ENCODE results near the gene CYTH2. TPM values are rescaled to one million over a fixed set of nuclear protein-coding genes. Genes with fewer than 3 reads are reported as not detected.

Gene CYTH2
- total RNA-seq, 1 experiment from 2014 or later, result 103 TPM

DNA sequence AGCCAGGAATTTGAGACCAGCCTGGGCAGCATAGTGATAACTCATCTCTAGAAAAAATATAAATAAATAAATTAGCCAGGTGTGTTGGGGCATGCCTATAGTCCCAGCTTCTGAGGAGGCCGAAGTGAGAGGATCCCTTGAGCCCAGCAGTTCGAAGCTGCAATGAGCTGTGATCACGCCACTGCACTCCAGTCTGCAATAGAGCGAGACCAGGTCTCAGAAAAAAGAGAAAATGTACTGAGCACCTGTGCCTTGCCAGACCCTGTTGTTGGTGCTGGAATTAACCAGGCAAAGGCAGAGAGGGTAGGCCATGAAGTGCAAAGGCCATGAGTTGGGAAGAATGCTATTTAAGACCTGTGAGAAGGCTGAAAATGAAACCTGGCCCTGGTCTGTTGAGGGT, 2.7 kb downstream of the CYTH2 start:
- H2BK12ac ChIP-seq (ENCODE audit: insufficient read length, low read depth, low read length), result no peak overlapping the region
- no peaks in the 10 kb centered on the region for H3K27me3 Mint-ChIP-seq (ENCODE audit: low read depth)
- H2BK120ac ChIP-seq (ENCODE audit: low read depth, low read length, poor library complexity, severe bottlenecking), result no peak overlapping the region
- DNase-seq, result no peak
- H3K23me2 ChIP-seq (ENCODE audit: insufficient read length, low read depth, low read length, poor library complexity, severe bottlenecking), result no peaks in the 10 kb centered on the region
- H3T11ph ChIP-seq (ENCODE audit: low read length), result no peak overlapping the region
- H4K91ac ChIP-seq (ENCODE audit: insufficient read length, low read depth, low read length), result no peak overlapping the region
- no peak overlapping the region for H2AK5ac ChIP-seq (ENCODE audit: insufficient read length, low read length)
- H3K56ac ChIP-seq (ENCODE audit: insufficient read length, low read depth, low read length), result no peak overlapping the region
- H3K27ac Mint-ChIP-seq, result no peak overlapping the region
- no peak overlapping the region for H2BK15ac ChIP-seq (ENCODE audit: low read depth, low read length)
- H3K4me3 Mint-ChIP-seq, result peak overlapping the region in 1 of 2 experiments; percentile 84; a peak in 2 of 5 replicates
- peaks cover 51 to 70% (median 65%) of the 10 kb centered on the region in 3 experiments for H3K36me3 Mint-ChIP-seq (ENCODE audit: insufficient read depth in 1 of 3, low read depth in 3 of 3)
- H3K23ac ChIP-seq (ENCODE audit: insufficient read length, low read depth, low read length), result no peak overlapping the region
- no peak overlapping the region for H3K27ac ChIP-seq (ENCODE audit: insufficient read length, low read depth, low read length)
- no peak overlapping the region for H2BK5ac ChIP-seq (ENCODE audit: insufficient read length, low read length)
- no peak overlapping the region for H3K14ac ChIP-seq (ENCODE audit: insufficient read depth, low read length)
- no peak overlapping the region for H2AFZ ChIP-seq (ENCODE audit: low read length)
- H3K4me1 Mint-ChIP-seq, result peaks cover 6 to 16% of the 10 kb centered on the region in 2 experiments
- H4K8ac ChIP-seq (replicated peaks; ENCODE audit: insufficient read length, low read depth, low read length), result no peak overlapping the region
- no peak overlapping the region for H3K4me2 ChIP-seq (ENCODE audit: insufficient read depth, insufficient read length, low read length)
- no peak overlapping the region for H3K18ac ChIP-seq (ENCODE audit: insufficient read length, low read depth, low read length)
- no peak overlapping the region for H4K5ac ChIP-seq (ENCODE audit: insufficient read length, low read depth, low read length)
- H3K9me3 Mint-ChIP-seq, result no peaks in the 10 kb centered on the region; a peak in 2 of 5 replicates
- no peak overlapping the region for H3K9ac ChIP-seq (ENCODE audit: extremely low read depth, insufficient read length, low read length)
- no peak overlapping the region for H3K4ac ChIP-seq (ENCODE audit: low read depth, low read length)
- H3K4me1 ChIP-seq (ENCODE audit: insufficient read depth, low read length), result no peaks in the 10 kb centered on the region
- no peaks in the 10 kb centered on the region for H3K27me3 ChIP-seq (ENCODE audit: insufficient read depth, low read length)
- no peak overlapping the region for H2BK20ac ChIP-seq (ENCODE audit: low read depth, low read length, poor library complexity, severe bottlenecking)
- WGBS (ENCODE audit: extremely low coverage, insufficient read length, low lambda C conversion rate), result no CpG with 5 or more reads among the region's 4 CpGs
- TF ChIP-seq, protein P1, sequence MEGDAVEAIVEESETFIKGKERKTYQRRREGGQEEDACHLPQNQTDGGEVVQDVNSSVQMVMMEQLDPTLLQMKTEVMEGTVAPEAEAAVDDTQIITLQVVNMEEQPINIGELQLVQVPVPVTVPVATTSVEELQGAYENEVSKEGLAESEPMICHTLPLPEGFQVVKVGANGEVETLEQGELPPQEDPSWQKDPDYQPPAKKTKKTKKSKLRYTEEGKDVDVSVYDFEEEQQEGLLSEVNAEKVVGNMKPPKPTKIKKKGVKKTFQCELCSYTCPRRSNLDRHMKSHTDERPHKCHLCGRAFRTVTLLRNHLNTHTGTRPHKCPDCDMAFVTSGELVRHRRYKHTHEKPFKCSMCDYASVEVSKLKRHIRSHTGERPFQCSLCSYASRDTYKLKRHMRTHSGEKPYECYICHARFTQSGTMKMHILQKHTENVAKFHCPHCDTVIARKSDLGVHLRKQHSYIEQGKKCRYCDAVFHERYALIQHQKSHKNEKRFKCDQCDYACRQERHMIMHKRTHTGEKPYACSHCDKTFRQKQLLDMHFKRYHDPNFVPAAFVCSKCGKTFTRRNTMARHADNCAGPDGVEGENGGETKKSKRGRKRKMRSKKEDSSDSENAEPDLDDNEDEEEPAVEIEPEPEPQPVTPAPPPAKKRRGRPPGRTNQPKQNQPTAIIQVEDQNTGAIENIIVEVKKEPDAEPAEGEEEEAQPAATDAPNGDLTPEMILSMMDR (conservative IDR thresholded peaks at IDR 0.05), result no peak
- H4K20me1 ChIP-seq (ENCODE audit: control insufficient read depth, insufficient read depth, insufficient read length), result no peaks in the 10 kb centered on the region
- no peaks in the 10 kb centered on the region; the same call in 1 of the 2 replicates for H3K79me2 ChIP-seq (ENCODE audit: insufficient read depth, low read length)
- peaks cover 2% of the 10 kb centered on the region for H3K79me1 ChIP-seq (ENCODE audit: insufficient read depth, low read depth, low read length, poor library complexity, severe bottlenecking)
- H3K9me3 ChIP-seq (ENCODE audit: control insufficient read depth, low read depth, low read length), result no peaks in the 10 kb centered on the region
